ENCODE data around the gene C1orf146.
"Not testable (repeated sequence)": the region's sequence is repeated elsewhere in the genome, so short reads cannot be mapped to it uniquely, and the experiment has no call there.

C1orf146 gene, protein sequence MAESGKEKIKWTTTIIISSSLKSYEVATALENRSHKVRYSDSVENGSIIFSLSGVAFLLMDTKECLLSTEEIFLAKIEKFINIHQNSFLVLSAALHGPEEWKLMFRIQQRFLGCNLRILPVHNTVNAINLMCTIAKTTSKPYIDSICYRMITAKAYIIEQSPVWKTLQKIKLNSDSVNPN

DNA sequence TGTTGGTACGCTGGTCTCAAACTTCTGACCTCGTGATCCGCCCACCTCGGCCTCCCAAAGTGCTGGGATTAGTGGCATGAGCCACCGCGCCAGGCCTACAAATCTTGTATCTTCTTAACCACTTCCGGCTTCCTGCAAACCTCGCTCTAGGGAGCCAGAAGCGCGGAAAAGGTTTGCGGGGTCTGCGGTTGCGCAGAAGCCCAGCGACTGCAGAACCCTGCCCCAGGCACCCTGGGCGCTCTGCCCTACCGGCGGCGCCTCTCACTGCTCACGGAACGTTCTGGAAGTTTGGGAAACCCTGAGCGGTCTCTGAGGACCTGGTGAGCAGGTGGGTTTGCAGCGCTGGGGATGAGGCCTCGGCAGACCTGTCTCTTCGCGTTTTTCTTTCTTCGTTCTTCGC lies at the start of gene C1orf146:
C1orf146 (plus strand) TSS at position 195 of the 400 bp plus-strand sequence. CDS start 13,506 bp downstream, outside the sequence.
- DNase-seq (ENCODE audit: low spot score): no peak

DNA sequence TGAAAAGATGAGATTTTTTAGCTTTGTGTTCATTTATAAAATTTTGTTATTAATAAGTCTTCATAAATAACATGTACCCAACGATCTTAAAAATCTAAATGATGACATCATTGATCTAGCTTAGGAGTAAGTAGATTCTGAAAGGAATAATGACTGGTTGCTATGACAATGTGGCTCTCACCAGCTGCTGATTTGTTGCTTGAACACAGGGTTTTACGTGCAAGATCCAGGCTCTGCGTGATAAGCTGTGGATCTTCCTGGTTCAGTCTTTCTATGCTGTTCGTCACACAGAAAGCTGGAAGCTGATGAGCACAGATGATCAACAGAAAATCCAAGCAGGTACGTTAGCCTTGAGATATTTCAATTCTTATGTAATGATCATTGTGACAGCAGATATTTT lies 49.1 kb upstream of the C1orf146 start:
- DNase-seq (ENCODE audit: low spot score): no peak

- no peak for DNase-seq (ENCODE audit: low spot score)
These were observed 48.3 kb upstream of the C1orf146 start for GRCh38 chr1:92169214-92170005.

- peak; percentile 56 for DNase-seq (ENCODE audit: low spot score)
These were observed 33.1 kb upstream of the C1orf146 start for GRCh38 chr1:92184632-92185031.

GRCh38 chr1:92186081-92186480 lies 31.6 kb upstream of the C1orf146 start:
- peak; percentile 17 for DNase-seq (ENCODE audit: low spot score)

DNA sequence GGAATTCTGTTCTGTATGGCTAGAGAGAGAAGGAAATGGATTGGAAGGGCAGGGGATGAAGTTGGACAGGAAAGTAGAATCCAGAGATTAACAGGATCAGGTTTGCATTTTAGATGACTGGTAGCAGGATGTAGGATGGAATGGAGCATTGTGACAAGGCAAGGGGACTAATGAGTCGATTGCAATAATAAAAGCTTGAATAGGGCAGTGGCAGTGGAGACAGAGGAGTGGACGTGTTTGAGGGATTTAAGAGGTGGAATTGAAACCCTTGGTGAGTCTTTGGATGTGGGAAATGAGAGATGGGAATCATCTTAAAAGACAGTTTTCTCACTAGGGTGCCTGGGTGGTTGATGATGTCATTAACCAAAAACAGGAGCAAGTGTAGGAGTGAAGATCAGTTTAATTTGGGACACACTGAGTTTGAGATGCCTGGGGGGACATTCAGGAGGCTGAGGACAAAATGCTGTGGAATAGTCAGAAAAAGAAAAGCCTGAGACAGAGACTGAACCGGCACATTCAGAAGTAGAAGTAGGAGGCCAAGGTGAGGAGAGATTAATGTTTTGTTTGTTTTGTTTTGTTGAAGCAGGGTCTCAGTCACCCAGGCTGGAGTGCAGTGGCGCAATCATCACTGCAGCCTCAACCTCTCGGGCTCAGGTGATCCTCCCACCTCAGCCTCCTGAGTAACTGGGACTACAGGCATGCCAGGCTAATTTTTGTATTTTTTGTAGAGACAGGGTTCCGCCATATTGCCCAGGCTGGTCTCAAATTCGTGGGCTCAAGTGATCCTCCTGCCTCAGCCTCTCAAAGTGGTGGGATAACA lies 29.1 kb upstream of the C1orf146 start:
- DNase-seq (ENCODE audit: low spot score): no peak

DNA sequence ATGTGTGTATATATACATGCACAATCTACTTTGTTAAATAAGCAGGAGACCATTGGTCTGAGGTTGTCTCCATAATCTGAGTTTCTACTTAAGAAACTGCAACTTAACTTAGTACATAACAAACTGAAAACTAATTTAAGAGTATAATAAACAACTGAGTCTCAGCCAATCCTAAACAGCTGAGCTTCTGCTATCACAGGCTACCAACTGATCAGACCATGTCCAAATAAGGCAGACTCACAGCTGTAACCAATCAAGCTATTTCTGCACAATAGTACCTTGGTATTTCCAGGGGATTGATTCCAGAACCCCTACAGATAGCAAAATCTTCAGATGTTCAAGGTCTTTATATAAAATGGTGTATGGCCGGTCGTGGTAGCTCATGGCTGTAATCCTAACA lies 26.0 kb upstream of the C1orf146 start:
- no peak for DNase-seq (ENCODE audit: low spot score)

DNA sequence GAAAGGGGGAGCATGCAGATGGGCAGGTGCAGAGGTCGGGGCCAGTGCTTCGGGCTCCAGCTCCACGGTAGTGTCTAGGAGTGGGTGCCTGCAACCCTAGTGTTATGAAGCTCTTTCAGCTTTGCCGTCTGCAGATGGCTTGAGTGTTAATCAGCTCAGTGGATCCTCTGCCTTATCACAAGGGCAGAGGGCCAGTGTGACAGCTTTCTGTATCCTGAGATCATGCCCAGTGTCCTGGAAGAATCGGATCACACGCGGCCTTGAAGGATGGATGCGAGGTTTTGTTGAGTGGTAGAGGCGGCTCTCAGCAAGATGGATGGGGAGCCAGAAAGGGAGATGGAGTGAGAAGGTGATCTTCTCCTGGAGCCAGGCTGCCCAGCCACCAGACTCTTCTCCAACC lies 25.5 kb upstream of the C1orf146 start:
- DNase-seq (ENCODE audit: low spot score): no peak

- no peak for DNase-seq (ENCODE audit: low spot score)
These were observed 23.2 kb upstream of the C1orf146 start for GRCh38 chr1:92194511-92194910.

GRCh38 chr1:92201973-92202372 lies 15.7 kb upstream of the C1orf146 start:
- no peak for DNase-seq (ENCODE audit: low spot score)

GRCh38 chr1:92203105-92203504 lies 14.6 kb upstream of the C1orf146 start:
- no peak for DNase-seq (ENCODE audit: low spot score)

DNA sequence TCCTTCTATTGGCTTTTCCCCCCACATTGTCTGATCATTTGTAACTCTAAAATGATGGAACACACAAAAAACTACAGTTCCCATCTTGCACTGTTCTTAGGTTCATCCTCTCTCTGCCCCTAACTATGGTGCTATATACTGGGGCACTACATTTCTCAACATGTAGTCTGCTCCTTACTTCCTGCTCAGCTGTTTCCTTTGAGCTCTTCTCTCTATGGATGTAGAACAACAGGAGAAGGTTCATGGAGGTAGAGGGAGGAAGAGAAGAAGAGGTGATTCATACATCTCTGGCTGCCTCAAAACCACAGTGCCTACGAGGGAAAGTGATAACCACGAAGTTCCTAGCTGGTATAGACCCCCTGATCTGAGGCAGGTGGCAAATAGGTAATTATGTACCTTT lies 7.0 kb upstream of the C1orf146 start:
- DNase-seq (ENCODE audit: low spot score): no peak

- peak; percentile 50 for DNase-seq (ENCODE audit: low spot score)
These were observed 6.5 kb upstream of the C1orf146 start for GRCh38 chr1:92211166-92211565.

GRCh38 chr1:92218559-92218958 lies 844 bp downstream of the C1orf146 start:
- no peak for DNase-seq (ENCODE audit: low spot score)

GRCh38 chr1:92219028-92219427 lies 1.3 kb downstream of the C1orf146 start:
- DNase-seq (ENCODE audit: low spot score): no peak

DNA sequence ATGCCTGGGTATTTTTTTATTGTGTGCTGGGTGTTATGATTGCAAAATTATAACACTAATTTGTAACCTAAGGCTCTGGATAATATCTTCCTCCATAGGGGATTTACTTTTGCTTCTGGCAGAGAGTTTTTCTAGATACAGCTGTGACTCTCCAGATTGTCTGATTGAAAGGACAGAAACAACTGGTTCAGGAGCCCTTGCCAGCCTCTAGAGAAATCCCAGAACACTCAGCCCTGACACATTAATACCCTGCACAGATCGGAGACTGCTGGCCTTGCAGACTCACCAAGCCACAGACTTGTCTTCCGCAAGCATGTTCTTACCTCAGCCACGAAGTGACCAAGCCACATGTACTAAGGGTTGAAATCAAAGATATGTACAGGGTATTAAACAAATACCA lies 10.7 kb downstream of the C1orf146 start:
- no peak for DNase-seq (ENCODE audit: low spot score)

- DNase-seq (ENCODE audit: low spot score): no peak
These were observed 13.0 kb downstream of the C1orf146 start for GRCh38 chr1:92230736-92231135.

DNA sequence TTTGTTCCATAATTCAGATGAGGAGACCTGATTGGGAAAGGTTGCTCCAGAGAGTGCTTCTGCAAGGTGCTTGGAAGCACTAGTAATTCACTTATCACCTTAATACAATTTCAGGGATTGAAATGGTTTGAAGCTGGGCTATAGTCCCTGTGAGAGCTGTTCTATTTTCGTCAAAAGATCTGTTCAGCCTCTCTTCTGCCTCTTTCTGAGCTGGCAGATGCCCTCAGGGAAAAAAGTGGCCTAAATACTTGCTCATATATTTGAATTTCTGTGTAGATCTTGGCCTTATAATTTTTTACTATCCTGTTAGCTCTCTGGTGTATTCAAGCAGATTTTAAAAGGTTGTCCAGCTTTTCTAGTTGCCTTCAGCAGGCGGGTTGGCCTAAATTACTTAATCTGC lies 22.3 kb downstream of the C1orf146 start:
- no peak for DNase-seq (ENCODE audit: low spot score)

- DNase-seq (ENCODE audit: low spot score): no peak
These were observed 26.7 kb downstream of the C1orf146 start for GRCh38 chr1:92244376-92244775.

DNA sequence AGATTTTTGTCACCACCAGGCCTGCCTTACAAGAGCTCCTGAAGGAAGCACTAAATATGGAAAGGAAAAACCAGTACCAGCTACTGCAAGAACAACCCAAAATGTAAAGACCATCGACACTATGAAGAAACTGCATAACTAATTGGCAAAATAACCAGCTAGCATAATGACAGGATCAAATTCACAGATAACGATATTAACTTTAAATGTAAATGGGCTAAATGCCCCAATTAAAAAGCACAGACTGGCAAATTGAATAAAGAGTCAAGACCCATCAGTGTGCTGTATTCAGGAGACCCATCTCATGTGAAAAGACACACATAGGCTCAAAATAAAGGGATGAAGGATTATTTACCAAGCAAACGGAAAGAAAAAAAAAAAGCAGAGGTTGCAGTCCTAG lies 37.0 kb downstream of the C1orf146 start:
- not testable (repeated sequence) for DNase-seq (ENCODE audit: low spot score)

DNA sequence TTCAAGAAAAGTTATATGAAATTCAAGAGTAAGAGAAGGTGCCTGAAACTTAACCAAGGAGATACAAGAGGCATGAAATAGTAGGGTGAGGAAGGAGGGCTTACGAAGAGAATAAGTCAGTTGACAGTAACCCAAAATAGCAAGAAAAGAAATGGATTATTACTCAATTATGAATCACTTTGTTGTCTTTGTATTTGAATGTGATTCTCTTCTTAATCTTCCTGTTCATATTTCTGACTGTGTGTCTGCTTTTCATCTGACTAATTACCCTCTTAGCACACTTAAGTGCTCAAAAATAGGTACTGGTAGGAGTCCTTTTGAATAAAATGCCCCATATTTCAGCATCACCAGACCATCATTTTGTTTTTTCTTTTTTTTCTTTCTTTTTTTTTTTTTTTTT lies 41.6 kb downstream of the C1orf146 start:
- DNase-seq (ENCODE audit: low spot score): no peak

GRCh38 chr1:92262516-92262915 lies 44.8 kb downstream of the C1orf146 start:
- DNase-seq (ENCODE audit: low spot score): no peak

DNA sequence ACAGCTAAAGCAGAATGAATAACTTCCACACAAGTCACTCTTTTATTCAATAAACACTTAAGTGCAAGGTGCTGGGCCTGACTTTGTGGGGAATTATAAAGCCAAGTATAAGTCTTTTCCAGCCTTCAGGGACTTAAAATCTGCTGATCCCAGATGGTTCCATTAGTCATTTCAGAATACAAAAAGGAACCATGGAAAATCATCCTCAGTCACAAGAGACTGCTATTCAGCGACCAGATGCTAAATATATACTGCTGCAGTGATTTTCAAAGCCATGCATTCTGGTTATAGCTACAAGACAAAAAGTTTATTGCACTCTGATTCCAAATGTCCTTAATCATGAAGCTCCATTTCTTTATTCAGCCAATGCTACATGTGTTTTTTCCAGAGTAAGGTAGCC lies 55.3 kb downstream of the C1orf146 start:
- DNase-seq (ENCODE audit: low spot score): no peak
